Measurements from ENCODE around the gene SFN.
"Not testable (repeated sequence)": the region's sequence is repeated elsewhere in the genome, so short reads cannot be mapped to it uniquely, and the experiment has no call there.

SFN gene

GRCh38 chr1:26839779-26840178 is 23.2 kb upstream of the SFN start:
- DNase-seq = no peak

GRCh38 chr1:26844424-26845196 is 18.3 kb upstream of the SFN start:
- no peak for DNase-seq

- DNase-seq = not testable (repeated sequence)
Measured at GRCh38 chr1:26847826-26848225, 15.1 kb upstream of the SFN start.

GRCh38 chr1:26848499-26848898 is 14.4 kb upstream of the SFN start:
- DNase-seq = no peak

GRCh38 chr1:26848941-26849774 is 13.8 kb upstream of the SFN start:
- DNase-seq = peak in 1 of 4 experiments; percentile 20

GRCh38 chr1:26851106-26851684 is 11.8 kb upstream of the SFN start:
- DNase-seq = no peak

- no peak for DNase-seq
Measured at GRCh38 chr1:26852701-26853100, 10.2 kb upstream of the SFN start.

- DNase-seq = peak; percentile 78 to 90 (median 88)
Measured at GRCh38 chr1:26853156-26853555, 9.8 kb upstream of the SFN start.

- no peak for DNase-seq
Measured at GRCh38 chr1:26853600-26853999, 9.3 kb upstream of the SFN start.

GRCh38 chr1:26854906-26855305 is 8.0 kb upstream of the SFN start:
- DNase-seq = no peak

GRCh38 chr1:26855636-26856035 is 7.3 kb upstream of the SFN start:
- DNase-seq = no peak

- DNase-seq = no peak
Measured at GRCh38 chr1:26856181-26856580, 6.8 kb upstream of the SFN start.

GRCh38 chr1:26856604-26857469 is 6.1 kb upstream of the SFN start:
- no peak for DNase-seq

GRCh38 chr1:26857473-26858060 is 5.4 kb upstream of the SFN start:
- DNase-seq = no peak

- DNase-seq = no peak
Measured at GRCh38 chr1:26858160-26858559, 4.8 kb upstream of the SFN start.

GRCh38 chr1:26858891-26859640 is 3.9 kb upstream of the SFN start:
- no peak for DNase-seq

GRCh38 chr1:26861286-26861701 is 1.7 kb upstream of the SFN start:
- no peak for DNase-seq

GRCh38 chr1:26861889-26862378 is 1.0 kb upstream of the SFN start:
- DNase-seq = no peak

- DNase-seq = no peak
Measured at GRCh38 chr1:26863685-26864077, 732 bp downstream of the SFN start.

- peak; percentile 98 to 99 (median 98) for DNase-seq
Measured at GRCh38 chr1:26864610-26865480, 1.9 kb downstream of the SFN start.

Data from suppressor macrophage (primary cell).